Vagina (tissue), 2 donors: Measurements from ENCODE around the gene CD109. TPM values are rescaled to one million over a fixed set of nuclear protein-coding genes. Genes with fewer than 3 reads are reported as not detected.

Source experiments
- DNase-seq, 2 donors: peaks; one replicate each; pipeline ENCODE4 v3.0.0-alpha.2; 2017; ENCODE audit errors: extremely low spot score in 2 of 2
- H3K27ac ChIP-seq: fragments of 200-600 bp; sonication (generic); one replicate; pipeline ENCODE4 v1.5.1; 2019
- H3K27me3 ChIP-seq: fragments of 200-600 bp; sonication (generic); one replicate; pipeline ENCODE4 v1.5.1; 2019
- H3K36me3 ChIP-seq, 2 donors: fragments of 200-600 bp; sonication (generic); one replicate each; pipeline ENCODE4 v1.5.1; 2017 to 2019
- H3K4me1 ChIP-seq: fragments of 200-600 bp; sonication (generic); one replicate; pipeline ENCODE4 v1.5.1; 2019
- H3K4me3 ChIP-seq, 2 donors: fragments of 200-600 bp; sonication (generic); 1 replicate in 1 of 2; 2 replicates in 1 of 2; pipeline ENCODE4 v1.5.1; 2016 to 2019
- H3K9me3 ChIP-seq: fragments of 200-600 bp; sonication (generic); one replicate; pipeline ENCODE4 v1.5.1; 2019
- CTCF ChIP-seq, 3 experiments: fragments of 450-650 bp in 2 of 3; fragments of 200-600 bp in 1 of 3; sonication (generic) in 1 of 3; IDR thresholded peaks; one replicate each; pipeline ENCODE4 v1.5.1; 2017 to 2019; ENCODE audit warnings: antibody characterized with exemption in 3 of 3, mild to moderate bottlenecking in 2 of 3, moderate library complexity in 2 of 3
- POLR2A ChIP-seq, 2 donors: fragments of 450-650 bp; IDR thresholded peaks; one replicate each; pipeline ENCODE4 v1.6.1; 2017; ENCODE audit warnings: antibody characterized with exemption in 2 of 2, mild to moderate bottlenecking in 2 of 2, moderate library complexity in 2 of 2
- POLR2AphosphoS5 ChIP-seq, 2 donors: sonication (generic); formaldehyde crosslinking; IDR thresholded peaks; one replicate each; pipeline ENCODE4 v1.9.0; 2017; ENCODE audit warnings: antibody characterized with exemption in 2 of 2, mild to moderate bottlenecking in 2 of 2, low read depth in 1 of 2; ENCODE audit not compliant: insufficient read depth in 1 of 2
- intact Hi-C: fragments of 100-400 bp; cut with DNase I; formaldehyde crosslinking; loops from one replicate; pipeline ENCODE4 v1.15.1; 2023
- total RNA-seq: library from RNA; depleted of rRNA; stranded (reverse); fragments of >200 nt; gene quantifications from one replicate; pipeline ENCODE4 v1.2.3, GENCODE V29; 2016

The CD109 gene
- total RNA-seq, 1 donor from 2014 or later: 29.0 TPM

- intact Hi-C loops: loop anchor here (10.0 kb wide), 1 partner anchor 1461 kb away; the partner anchor contains the start of gene COL12A1
- no peak for DNase-seq
- Histone ChIP-seq H3K36me3 (no peaks in the 10 kb centered on the region), H3K27me3 (no peaks in the 10 kb centered on the region), H3K4me1 (peaks cover 9% of the 10 kb centered on the region), H3K4me3 (no peak overlapping the region), H3K27ac (no peak overlapping the region), H3K9me3 (no peaks in the 10 kb centered on the region)
- TF ChIP-seq CTCF (IDR thresholded peaks at IDR 0.05) (no peak), POLR2A (IDR thresholded peaks at IDR 0.05) (no peak), POLR2AphosphoS5 (IDR thresholded peaks at IDR 0.05; ENCODE audit: insufficient read depth in 1 of 2, low read depth in 1 of 2) (no peak)
Observed at GRCh38 chr6:73743556-73743955, 47.6 kb downstream of the CD109 start.

- H3K4me3 ChIP-seq: no peak overlapping the region
- intact Hi-C loops: loop anchor here (10.0 kb wide), 1 partner anchor 1458 kb away; the partner anchor contains the start of gene COL12A1
- no peak for DNase-seq
- H3K27me3 ChIP-seq: no peaks in the 10 kb centered on the region
- H3K9me3 ChIP-seq: no peaks in the 10 kb centered on the region
- H3K36me3 ChIP-seq: no peaks in the 10 kb centered on the region
- H3K27ac ChIP-seq: no peak overlapping the region
- H3K4me1 ChIP-seq: peaks cover 7% of the 10 kb centered on the region
- TF ChIP-seq POLR2AphosphoS5 (IDR thresholded peaks at IDR 0.05; ENCODE audit: insufficient read depth in 1 of 2, low read depth in 1 of 2): no peak
- TF ChIP-seq CTCF (IDR thresholded peaks at IDR 0.05): no peak
- TF ChIP-seq POLR2A (IDR thresholded peaks at IDR 0.05): no peak
Observed at GRCh38 chr6:73746787-73747186, 50.8 kb downstream of the CD109 start.

- Histone ChIP-seq H3K4me3 (no peak overlapping the region), H3K27ac (no peak overlapping the region), H3K4me1 (peaks cover 7% of the 10 kb centered on the region), H3K27me3 (no peaks in the 10 kb centered on the region), H3K9me3 (no peaks in the 10 kb centered on the region), H3K36me3 (no peaks in the 10 kb centered on the region)
- intact Hi-C loops: loop anchor here (10.0 kb wide), 1 partner anchor 1458 kb away; the partner anchor contains the start of gene COL12A1
- DNase-seq: no peak
- no peak for TF ChIP-seq CTCF (IDR thresholded peaks at IDR 0.05)
- no peak for TF ChIP-seq POLR2AphosphoS5 (IDR thresholded peaks at IDR 0.05; ENCODE audit: insufficient read depth in 1 of 2, low read depth in 1 of 2)
- TF ChIP-seq POLR2A (IDR thresholded peaks at IDR 0.05): no peak
Observed at GRCh38 chr6:73747289-73747688, 51.3 kb downstream of the CD109 start.

- no peaks in the 10 kb centered on the region for H3K4me1 ChIP-seq
- TF ChIP-seq CTCF (IDR thresholded peaks at IDR 0.05) (no peak), POLR2A (IDR thresholded peaks at IDR 0.05) (no peak), POLR2AphosphoS5 (IDR thresholded peaks at IDR 0.05; ENCODE audit: insufficient read depth in 1 of 2, low read depth in 1 of 2) (no peak)
- no peak overlapping the region for H3K27ac ChIP-seq
- H3K9me3 ChIP-seq: no peaks in the 10 kb centered on the region
- no peaks in the 10 kb centered on the region for H3K27me3 ChIP-seq
- DNase-seq: no peak
- no peaks in the 10 kb centered on the region for H3K36me3 ChIP-seq
- intact Hi-C loops: no loop called here
- H3K4me3 ChIP-seq: no peak overlapping the region
Observed at GRCh38 chr6:73752943-73753342, 56.9 kb downstream of the CD109 start.

- Histone ChIP-seq H3K27me3 (no peaks in the 10 kb centered on the region), H3K4me1 (no peaks in the 10 kb centered on the region), H3K27ac (no peak overlapping the region), H3K4me3 (no peak overlapping the region), H3K9me3 (no peaks in the 10 kb centered on the region), H3K36me3 (peaks cover 0 to 16% of the 10 kb centered on the region in 2 donors)
- intact Hi-C loops: no loop called here
- DNase-seq: no peak
- no peak for TF ChIP-seq POLR2AphosphoS5 (IDR thresholded peaks at IDR 0.05; ENCODE audit: insufficient read depth in 1 of 2, low read depth in 1 of 2)
- no peak for TF ChIP-seq POLR2A (IDR thresholded peaks at IDR 0.05)
- TF ChIP-seq CTCF (IDR thresholded peaks at IDR 0.05): no peak
Observed at GRCh38 chr6:73766040-73766439, 70.0 kb downstream of the CD109 start.
